ENCODE results near the gene DALRD3.

The DALRD3 gene

GRCh38 chr3:48979451-48979850 lies 38.9 kb downstream of the DALRD3 start (continued):
- no peak for TF ChIP-seq CTCF (tag by site-specific recombination; IDR thresholded peaks at IDR 0.05)
- TF ChIP-seq REST (tag by site-specific recombination; IDR thresholded peaks at IDR 0.05) = no peak
- TF ChIP-seq ZNF776 (tag by site-specific recombination; IDR thresholded peaks at IDR 0.05; ENCODE audit: borderline replicate concordance) = no peak
- TF ChIP-seq ZXDB (tag by site-specific recombination; IDR thresholded peaks at IDR 0.05) = no peak

GRCh38 chr3:48974076-48974864 lies 44.1 kb downstream of the DALRD3 start:
- Histone ChIP-seq H3K4me3 (ENCODE audit: low read depth, low read length) (no peak overlapping the region), H3K27ac (ENCODE audit: extremely low read depth, low read depth, low read length) (no peak overlapping the region), H3K9me3 (ENCODE audit: control insufficient read depth, insufficient read depth, low read depth, low read length) (no peaks in the 10 kb centered on the region), H3K36me3 (ENCODE audit: control insufficient read depth in 2 of 2, insufficient read depth in 1 of 2, low read length in 2 of 2) (peaks cover 40 to 91% of the 10 kb centered on the region in 2 experiments; a peak in 2 of 3 replicates), H3K4me1 (ENCODE audit: control insufficient read depth, insufficient read depth, low read length) (no peaks in the 10 kb centered on the region)
- ChIA-PET POLR2A (interaction anchor here (0.6 kb wide), 1 partner anchor 99 kb away, joined by 6 read pairs; no protein-coding TSS in a partner anchor), CTCF (interaction anchor here (0.7 to 1.1 kb wide), 2 partner anchors 13 to 40 kb away, joined by 3 read pairs; no protein-coding TSS in a partner anchor)
- TF ChIP-seq ZSCAN23 (tag by site-specific recombination; IDR thresholded peaks at IDR 0.05) = no peak
- no peak for TF ChIP-seq ZNF677 (tag by site-specific recombination; IDR thresholded peaks at IDR 0.05)
- TF ChIP-seq KLF7 (tag by site-specific recombination; IDR thresholded peaks at IDR 0.05; ENCODE audit: borderline replicate concordance) = no peak
- TF ChIP-seq ZFP69B (tag by site-specific recombination; IDR thresholded peaks at IDR 0.05) = no peak
- TF ChIP-seq ZNF514 (tag by site-specific recombination; IDR thresholded peaks at IDR 0.05) = no peak
- no peak for TF ChIP-seq ZNF138 (tag by site-specific recombination; IDR thresholded peaks at IDR 0.05; ENCODE audit: borderline replicate concordance)
- no peak for TF ChIP-seq REPIN1 (tag by site-specific recombination; IDR thresholded peaks at IDR 0.05; ENCODE audit: low read depth)
- no peak for TF ChIP-seq ZNF626 (tag by site-specific recombination; IDR thresholded peaks at IDR 0.05)
- TF ChIP-seq ZNF518A (tag by site-specific recombination; conservative IDR thresholded peaks at IDR 0.05; ENCODE audit: low read depth) = no peak
- TF ChIP-seq EGR2 (tag by site-specific recombination; IDR thresholded peaks at IDR 0.05; ENCODE audit: low read depth) = no peak
- TF ChIP-seq ZNF23 (tag by site-specific recombination; IDR thresholded peaks at IDR 0.05; ENCODE audit: borderline replicate concordance) = no peak
- TF ChIP-seq ZBTB48 (tag by site-specific recombination; IDR thresholded peaks at IDR 0.05) = no peak
- TF ChIP-seq ZNF121 (tag by site-specific recombination; IDR thresholded peaks at IDR 0.05) = no peak
- no peak for TF ChIP-seq SALL2 (tag by site-specific recombination; IDR thresholded peaks at IDR 0.05; ENCODE audit: borderline replicate concordance)
- TF ChIP-seq GFI1B (tag by site-specific recombination; IDR thresholded peaks at IDR 0.05) = no peak
- no peak for TF ChIP-seq ZNF174 (tag by site-specific recombination; IDR thresholded peaks at IDR 0.05)
- no peak for TF ChIP-seq GLIS1 (tag by site-specific recombination; IDR thresholded peaks at IDR 0.05)
- TF ChIP-seq ZNF768 (tag by site-specific recombination; IDR thresholded peaks at IDR 0.05) = no peak
- TF ChIP-seq ZNF776 (tag by site-specific recombination; IDR thresholded peaks at IDR 0.05; ENCODE audit: borderline replicate concordance) = no peak
- TF ChIP-seq ZNF239 (tag by site-specific recombination; IDR thresholded peaks at IDR 0.05) = no peak

All from HEK293 (cell line).